Measurements from ENCODE around the gene TRIM24.
"Not testable (repeated sequence)": the region's sequence is repeated elsewhere in the genome, so short reads cannot be mapped to it uniquely, and the experiment has no call there.

Gene TRIM24

DNA sequence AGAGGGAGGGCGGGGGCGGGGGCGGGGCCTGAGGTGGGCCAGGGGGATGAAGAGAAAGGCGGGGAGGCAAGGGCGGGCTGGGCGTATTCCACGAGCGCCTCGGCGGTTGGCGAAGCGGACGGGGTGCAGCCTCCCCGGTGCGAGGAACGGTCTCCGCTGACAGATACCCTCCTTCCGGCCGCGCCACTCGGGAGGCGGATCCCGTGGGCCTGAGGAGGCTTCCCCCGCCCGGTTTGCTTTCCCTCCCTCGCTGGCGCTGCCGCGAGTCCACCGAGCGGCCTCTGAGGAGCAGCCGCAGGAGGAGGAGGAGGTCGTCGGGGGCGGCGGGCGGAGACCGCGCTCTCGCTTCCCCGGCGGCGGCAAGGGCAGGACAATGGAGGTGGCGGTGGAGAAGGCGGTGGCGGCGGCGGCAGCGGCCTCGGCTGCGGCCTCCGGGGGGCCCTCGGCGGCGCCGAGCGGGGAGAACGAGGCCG is at the start of gene TRIM24:
TRIM24 (plus strand) TSS at position 84 of the 473 bp plus-strand sequence; CDS start at position 374, 290 bp downstream.
- Histone ChIP-seq H3K4me3 (peak within 1 kb of the TSS; percentile 62 to 93 (median 89)), H3K27ac (peak within 1 kb of the TSS; percentile 75 to 96 (median 90))

DNA sequence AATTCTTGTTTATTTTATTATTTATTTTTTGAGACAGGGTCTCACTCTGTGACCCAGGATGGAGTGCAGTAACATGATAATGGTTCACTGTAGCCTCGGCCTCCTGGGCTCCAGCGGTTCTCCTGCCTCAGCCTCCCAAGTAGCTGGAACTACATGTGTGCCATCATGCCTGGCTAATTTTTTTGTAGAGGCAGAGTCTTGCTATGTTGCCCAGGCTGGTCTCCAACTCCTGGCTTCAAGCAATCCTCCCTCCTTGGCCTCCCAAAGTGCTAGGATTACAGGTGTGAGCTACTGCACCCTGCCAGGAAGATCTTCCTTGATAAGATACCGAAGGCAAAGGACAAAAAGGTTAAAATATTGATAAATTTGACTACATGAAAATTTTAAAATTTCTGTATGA is 48.0 kb upstream of the TRIM24 start:
- not testable (repeated sequence) for H3K27ac ChIP-seq, H3K4me3 ChIP-seq

DNA sequence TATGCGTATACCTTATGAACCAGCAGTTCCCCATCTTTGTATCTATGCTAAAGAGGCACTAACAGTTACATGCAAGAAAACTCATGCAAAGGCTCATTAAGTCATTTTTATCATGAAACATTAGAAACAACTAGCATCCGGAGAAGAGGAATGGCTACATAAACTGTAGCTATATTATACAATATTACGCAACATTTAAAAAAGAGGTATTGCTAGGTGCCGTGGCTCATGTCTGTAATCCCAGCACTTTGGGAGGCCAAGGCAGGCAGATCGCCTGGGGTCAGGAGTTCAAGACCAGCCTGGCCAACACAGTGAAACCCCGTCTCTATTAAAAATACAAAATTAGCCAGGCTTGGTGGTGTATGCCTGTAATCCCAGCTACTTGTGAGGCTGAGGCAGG is 47.1 kb upstream of the TRIM24 start:
- not testable (repeated sequence) for H3K4me3 ChIP-seq

DNA sequence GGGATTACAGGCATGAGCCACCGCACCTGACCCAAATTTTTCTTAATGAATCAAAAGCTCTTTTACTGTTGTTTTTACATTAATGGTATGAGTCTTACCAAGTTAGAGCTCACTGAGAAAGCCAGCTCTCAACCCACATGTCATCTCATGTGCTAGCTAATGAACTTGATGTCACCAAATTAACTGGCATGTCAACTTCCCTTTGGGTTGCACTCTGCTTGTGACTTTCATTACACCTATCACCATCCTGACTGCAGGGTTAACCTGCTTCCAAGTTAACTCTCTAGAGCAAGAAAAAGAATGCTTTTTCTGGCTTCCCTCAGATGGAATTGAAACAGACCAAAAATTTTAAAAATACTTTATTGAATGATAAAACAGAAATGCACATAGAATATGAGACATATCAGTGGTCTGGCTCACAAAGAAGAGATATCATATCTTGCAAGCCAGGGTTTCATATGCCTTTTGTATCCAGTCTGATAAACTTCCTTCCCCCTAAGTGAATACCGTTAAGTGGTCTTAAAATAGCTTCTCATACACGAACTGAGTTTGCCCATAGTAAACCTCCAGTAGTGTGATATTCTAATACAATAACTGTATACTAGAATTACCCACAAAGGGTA is 42.9 kb upstream of the TRIM24 start:
- no peak overlapping the region for H3K27ac ChIP-seq

More for the DNA sequence above, 47.1 kb upstream of the TRIM24 start:
- not testable (repeated sequence) for H3K27ac ChIP-seq

DNA sequence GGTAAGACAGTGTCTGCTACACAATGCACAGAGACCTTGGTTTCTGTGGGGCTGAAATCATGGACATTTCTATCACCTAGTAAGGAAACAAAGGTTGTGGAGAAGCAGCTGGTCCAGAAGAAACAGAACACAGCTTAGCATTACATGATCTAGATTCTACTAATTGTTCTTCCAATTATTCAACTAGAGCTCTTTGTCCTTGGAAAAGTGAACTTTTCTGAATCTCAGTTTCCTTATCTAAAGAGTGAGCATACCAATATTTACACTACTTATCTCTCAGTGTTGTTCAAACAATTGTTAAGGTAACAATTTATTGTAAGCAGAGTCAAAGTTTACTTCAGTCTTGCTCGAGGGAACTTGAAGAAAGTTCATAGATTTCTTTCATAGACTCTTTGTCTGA is 42.3 kb upstream of the TRIM24 start:
- Histone ChIP-seq H3K4me3 (no peak overlapping the region), H3K27ac (no peak overlapping the region)

More for the DNA sequence above, 42.9 kb upstream of the TRIM24 start:
- H3K4me3 ChIP-seq = no peak overlapping the region

DNA sequence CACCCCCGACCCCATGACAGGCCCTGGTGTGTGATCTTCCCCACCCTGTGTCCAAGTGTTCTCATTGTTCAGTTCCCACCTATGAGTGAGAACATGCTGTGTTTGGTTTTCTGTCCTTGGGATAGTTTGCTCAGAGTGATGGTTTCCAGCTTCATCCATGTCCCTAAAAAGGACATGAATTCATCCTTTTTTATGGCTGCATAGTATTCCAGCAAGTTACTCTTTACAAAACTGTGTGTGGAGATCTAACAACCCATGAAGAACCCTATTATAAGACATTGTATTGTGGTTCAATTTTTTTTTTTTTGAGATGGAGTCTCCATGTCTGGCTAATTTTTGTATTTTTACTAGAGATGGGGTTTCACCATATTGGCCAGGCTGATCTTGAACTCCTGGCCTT is 41.7 kb upstream of the TRIM24 start:
- H3K4me3 ChIP-seq, H3K27ac ChIP-seq: not testable (repeated sequence)

DNA sequence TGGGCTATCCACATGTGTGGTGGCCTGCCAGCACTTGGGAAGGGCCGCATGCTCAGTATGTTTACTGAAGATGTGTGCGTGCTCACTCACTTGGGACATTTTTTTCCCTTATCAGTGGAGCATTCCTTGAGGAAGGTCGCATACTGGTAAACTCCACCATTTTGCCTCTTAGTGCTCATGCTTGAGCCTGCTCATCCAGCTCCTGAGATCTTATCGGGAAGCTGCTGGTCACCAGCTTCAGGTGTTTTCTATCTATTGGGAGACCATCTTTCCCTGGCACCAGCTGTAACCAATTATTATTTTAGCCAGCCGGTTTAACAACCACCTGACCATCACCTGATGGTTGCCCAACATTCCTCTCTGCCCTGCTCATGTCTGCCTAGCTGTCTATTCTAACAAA is 35.0 kb upstream of the TRIM24 start:
- H3K27ac ChIP-seq = no peak overlapping the region
- no peak overlapping the region for H3K4me3 ChIP-seq

DNA sequence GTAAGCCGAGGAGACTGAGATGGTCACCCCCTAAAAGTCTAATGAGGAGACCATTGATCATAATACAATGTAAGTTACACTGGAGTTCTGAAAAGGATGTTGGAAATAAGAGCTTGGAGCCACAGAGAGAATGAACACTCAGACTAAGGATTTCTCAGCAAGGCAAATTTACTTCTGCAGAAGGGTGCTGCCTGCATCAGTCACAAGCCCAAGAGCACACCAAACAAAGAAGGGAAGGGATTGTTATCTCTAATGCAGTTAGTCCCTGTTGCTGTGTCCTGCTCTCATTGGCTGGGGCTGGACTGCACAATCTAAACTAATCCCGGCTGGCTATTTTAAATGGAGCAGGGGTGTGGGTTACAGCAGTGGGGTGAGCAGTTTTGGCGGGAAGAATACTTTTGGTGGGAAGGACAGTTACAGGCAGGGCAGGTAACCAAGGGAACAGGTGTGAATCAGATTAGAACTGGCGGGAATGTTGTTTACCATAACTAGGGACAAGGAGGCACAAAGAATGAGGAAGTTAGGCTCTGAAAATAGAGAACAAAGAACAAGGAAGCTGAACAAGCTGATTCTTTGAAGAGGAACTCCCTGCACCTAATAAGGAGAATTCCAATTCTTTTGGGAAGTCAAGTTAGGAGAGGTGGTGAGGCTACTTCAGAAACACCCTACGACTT is 30.3 kb upstream of the TRIM24 start:
- no peak overlapping the region for H3K4me3 ChIP-seq

DNA sequence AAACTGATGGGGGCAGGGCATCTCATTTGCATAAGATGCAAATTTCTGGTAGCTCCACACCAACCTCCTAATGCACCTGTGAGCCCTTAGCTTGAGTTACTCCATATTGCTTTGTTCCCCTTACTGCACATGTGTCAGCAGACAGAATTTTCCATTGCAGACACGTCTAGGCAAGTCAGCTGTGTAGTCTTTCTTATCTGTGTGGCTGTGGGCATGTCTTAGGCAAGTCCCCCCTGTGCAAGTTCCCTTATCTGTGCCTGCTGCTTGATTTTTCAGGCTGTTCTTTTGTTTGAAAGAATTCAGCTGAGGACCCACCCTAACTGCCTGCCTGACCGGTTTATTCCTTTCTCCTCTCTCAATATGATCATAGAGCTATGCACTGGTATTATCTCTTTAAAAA is 28.5 kb upstream of the TRIM24 start:
- Histone ChIP-seq H3K27ac (no peak overlapping the region), H3K4me3 (no peak overlapping the region)

More for the DNA sequence above, 30.3 kb upstream of the TRIM24 start:
- no peak overlapping the region for H3K27ac ChIP-seq

DNA sequence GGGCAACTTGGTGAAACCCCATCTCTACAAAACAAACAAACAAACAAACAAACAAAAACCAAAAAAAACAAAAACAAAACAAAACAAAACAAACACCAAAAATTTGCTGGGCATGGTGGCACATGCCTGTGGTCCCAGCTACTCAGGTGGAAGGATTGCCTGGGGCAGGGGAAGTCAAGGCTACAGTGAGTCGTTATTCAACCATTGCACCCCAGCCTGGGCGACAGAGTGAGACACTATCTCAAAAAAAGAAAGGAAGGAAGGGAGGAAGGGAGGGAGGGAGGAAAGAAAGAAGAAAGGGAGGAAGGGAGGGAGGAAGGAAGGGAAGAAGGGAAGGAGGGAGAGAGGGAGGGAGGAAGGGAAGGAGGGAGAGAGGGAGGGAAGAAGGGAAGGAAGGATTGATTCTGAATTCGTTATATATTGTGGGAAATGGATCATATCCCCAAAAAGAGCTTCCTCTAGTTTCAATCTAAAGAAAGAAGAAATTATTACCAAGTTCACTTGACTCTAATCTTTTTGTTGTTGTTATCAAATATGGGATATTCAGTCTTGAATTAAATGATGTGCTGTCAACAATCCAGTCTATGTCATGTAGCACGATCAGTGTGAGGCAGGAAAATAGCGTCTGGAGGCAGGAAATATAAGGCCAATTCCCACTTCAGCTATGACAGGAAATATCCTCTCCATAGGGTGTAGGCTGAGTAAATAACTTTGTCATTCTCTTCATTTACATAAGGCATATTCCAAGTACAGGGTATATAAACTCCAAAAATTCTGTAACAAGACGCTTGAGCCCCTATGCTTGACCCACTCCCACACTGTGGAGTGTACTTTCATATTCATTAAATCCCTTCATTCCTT is 26.2 kb upstream of the TRIM24 start:
- Histone ChIP-seq H3K4me3 (no peak overlapping the region), H3K27ac (no peak overlapping the region)

DNA sequence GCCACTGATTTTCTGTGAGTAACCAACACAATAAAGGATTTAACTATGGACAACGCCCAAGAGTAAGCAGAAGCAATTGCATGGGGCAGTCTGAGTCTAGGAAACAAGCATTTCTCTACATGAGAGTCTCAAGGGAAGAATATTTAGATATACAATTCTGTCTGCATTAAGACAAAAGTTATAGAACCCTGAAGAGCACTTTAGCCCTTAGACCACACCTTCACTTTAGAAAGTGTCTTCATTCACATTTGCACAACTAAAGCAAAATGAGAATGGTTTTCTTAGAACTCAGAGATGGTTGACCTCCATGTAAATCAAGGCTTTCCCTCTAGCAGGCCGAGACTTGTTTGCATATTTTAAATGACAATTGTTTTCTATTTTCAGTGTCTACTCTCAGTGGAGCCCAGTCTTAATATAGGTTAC is 25.5 kb upstream of the TRIM24 start:
- no peak overlapping the region for H3K27ac ChIP-seq
- H3K4me3 ChIP-seq = no peak overlapping the region

DNA sequence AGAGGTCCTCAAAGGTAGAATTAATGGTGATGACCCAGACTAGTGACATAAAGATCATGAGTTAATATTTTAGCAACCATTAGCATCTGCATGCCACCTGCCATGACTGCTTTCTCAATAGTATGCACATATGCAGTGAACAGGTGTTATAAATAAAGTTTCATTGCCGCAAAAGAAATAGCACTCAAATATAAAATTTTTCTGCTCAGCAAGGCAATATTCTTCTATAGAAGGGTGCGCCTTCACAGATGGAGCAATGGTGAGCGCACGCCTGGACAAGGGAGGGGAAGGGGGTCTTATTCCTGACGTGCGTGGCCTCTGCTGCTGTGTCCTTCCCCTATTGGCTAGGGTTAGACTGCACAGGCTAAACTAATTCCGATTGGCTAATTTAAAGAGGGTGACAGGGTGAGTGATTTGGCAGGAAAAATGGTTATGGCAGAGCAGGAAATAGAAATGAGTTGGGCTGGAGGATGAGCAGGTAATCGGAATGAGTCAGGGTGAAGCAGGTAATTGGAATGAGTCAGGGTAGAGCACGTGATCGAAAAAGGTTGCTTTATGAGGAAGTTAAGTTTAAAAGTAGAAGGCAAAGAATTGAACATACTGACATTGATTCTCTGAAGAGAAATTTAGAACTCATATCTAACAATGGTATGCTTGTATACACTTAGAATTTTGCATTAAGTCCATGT is 24.7 kb upstream of the TRIM24 start:
- Histone ChIP-seq H3K27ac (no peak overlapping the region), H3K4me3 (no peak overlapping the region)

DNA sequence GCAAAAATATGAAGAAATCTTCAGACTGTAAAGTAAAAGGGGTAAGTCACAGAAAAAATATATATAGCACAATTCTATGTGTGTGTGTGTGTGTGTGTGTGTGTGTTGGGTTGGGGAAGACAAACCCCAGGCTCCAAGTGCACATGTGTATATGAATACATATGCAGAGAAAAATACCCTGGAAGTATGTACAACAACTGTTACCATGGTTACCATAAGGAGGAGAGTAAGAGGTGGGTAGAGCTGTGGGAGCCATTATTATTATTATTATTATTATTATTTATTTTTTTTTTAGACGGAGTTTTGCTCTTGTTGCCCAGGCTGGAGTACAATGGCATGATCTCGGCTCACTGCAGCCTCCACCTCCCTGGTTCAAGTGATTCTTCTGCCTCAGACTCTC is 23.7 kb upstream of the TRIM24 start:
- H3K27ac ChIP-seq = no peak overlapping the region
- no peak overlapping the region for H3K4me3 ChIP-seq

DNA sequence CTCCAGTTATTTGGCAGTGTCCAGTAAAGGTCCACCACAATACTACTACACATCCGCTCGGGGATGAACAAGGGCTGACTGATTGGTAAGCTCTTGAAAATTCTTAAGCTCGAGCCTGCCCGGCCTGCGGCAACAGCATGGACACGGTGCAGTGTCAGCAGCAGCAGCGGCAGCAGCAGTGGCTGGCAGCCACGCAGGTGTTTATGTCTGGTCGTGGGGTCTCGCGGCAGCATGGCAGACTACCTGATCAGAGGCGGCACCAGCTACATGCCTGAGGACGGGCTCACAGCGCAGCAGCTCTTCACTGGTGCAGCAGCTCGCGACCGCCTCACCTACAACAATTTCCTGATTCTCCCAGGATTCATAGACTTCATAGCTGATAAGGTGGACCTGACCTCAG is 19.6 kb upstream of the TRIM24 start:
- no peak overlapping the region for H3K4me3 ChIP-seq
- H3K27ac ChIP-seq = no peak overlapping the region

DNA sequence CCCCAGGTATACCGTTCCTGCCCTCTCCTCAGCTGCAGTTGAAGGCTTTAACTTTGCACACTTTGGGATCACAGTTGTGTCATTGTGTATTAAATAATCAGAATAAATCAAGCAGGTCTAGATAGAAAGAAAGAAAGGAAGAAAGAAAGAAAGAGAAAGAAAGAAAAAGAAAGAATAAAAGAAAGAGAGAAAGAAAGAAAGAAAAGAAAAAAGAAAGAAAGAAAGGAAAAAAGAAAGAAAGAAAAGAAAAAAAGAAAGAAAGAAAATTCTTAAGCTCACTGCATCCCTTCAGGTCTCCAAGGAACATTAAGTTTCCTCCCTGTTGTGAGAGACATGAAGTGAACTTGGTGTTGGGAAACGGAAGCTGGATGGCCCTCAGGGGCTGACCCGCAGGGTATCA is 17.2 kb upstream of the TRIM24 start:
- no peak overlapping the region for H3K4me3 ChIP-seq
- no peak overlapping the region for H3K27ac ChIP-seq

DNA sequence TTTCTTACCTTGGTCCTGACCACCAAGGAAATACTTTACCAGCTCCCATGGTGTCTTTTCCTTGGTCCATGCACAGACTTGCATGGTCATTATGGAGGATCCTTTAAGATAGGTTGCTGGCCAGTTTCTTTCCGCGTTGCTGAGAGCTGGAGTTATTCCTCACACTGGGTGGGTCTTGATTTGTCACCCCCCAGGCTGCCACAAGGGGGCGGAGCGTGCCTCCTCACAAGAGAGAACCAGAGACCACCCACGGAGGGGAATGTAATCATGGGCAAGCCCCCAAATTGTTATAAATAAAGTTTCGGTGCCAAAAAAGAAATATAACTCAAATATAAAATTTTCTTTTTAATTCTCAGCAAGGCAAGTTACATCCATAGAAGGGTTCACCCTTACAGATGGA is 10.5 kb upstream of the TRIM24 start:
- Histone ChIP-seq H3K27ac (no peak overlapping the region), H3K4me3 (no peak overlapping the region)

DNA sequence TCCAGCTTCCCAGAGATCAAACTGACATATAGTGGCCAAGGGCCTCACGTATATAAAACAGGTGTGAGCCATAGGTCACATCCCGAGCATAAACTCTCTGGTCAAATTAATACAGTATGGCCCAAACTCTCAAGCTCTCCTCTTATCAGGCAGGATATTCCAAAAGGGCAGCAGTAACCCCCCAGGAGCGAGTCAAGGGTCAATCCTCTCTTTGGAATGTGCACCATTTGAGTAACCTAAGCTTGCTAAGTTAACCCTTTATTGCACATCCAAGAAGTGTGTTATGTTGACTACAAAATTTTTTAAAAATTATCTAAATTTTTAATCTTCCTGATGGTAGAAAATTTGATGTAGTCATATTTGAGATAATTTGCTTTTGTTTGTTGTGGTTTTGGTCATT is 4.5 kb upstream of the TRIM24 start:
- no peak overlapping the region for H3K27ac ChIP-seq
- H3K4me3 ChIP-seq = no peak overlapping the region

DNA sequence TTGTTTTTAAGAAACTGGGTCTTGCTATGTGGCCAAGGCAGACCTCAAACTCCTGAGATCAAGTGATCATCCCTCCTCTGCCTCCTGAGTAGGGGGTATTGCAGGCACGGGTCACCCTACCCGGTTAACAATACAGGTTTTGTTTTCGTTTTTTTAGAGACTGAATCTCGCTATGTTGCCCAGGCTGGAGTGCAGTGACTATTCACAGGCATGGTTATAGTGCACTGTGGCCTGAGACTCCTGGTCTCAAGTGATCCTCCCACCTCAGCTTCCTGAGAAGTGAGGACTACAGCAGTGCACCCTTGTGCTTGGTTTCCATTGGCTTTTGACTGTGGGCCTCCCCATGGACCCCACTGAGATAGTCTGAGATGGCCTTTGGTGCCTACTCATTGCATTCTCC is 3.8 kb upstream of the TRIM24 start:
- no peak overlapping the region for H3K27ac ChIP-seq
- no peak overlapping the region for H3K4me3 ChIP-seq

DNA sequence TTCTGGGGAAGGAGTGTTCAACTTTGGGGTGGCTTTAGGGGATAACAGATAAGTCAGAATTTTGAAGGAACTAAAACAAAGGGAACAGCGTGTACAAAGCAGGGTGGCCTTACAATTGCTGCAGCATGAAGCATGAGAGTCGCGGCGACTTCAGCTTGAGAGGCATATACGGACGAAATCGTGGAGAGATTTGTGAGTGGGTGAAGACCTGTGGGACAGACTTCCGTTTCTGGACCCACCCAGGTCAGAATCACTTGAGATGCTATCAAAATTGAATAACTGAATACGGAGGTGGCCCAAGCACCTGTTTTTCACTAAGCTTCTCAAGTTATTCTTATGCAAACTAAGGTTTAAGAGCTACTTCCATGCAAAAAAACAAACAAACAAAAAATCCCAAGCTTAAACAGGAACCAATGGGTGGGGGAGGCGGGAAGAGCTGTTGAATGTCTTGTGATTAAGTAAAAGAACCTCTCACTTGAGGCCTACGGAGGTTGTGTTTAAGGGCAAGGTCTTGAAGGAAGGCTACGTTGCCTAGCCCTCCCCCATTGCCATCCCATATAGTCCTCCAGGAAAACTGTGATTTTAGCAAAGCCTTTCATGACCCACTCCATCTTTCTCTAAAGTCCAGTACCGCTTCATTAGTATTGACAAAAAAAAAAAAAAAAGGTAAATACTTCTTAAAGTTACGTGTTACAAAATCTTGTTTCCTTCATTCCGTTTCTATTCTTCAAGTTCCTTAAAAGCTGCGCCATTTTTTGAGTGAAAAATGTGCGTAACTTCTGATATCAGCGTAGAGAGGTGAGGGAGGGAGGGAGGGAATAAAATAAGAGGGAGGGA is 1.3 kb upstream of the TRIM24 start:
- peak overlapping the region in 1 of 7 experiments; percentile 80 for H3K4me3 ChIP-seq
- H3K27ac ChIP-seq = no peak overlapping the region
